ENCODE results near the gene APOBR.

APOBR gene

DNA sequence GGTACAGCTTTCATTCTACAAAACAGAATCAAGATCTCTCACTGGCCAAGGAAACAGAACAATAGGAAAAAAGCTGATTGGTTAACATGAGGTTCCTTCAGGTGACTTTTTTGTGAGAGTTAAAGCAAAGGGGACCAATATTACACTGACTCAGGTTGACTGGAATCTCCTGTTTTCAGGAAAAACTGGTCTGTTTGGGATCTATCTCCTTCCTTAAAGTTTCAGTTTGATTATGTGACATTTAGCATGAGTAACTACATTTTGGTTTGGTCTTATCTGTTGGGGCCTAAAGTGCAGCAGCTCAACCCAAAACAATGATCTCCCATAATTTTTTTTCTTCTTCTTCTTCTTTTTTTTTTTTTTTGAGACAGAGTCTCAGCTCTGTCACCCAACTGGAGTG lies 34.7 kb downstream of the APOBR start:
- no peaks in the 10 kb centered on the region for H3K27me3 ChIP-seq (ENCODE audit: control insufficient read depth in 1 of 2, insufficient read depth in 2 of 2, low read length in 2 of 2)
- H3K9me3 ChIP-seq (ENCODE audit: control insufficient read depth in 2 of 2, low read length in 2 of 2), result no peaks in the 10 kb centered on the region
- H3K4me3 ChIP-seq (ENCODE audit: low read length in 2 of 2), result no peak overlapping the region
- H3K9ac ChIP-seq (ENCODE audit: low read length in 2 of 2), result no peak overlapping the region
- peaks cover 4% of the 10 kb centered on the region for H3K4me1 ChIP-seq (ENCODE audit: control insufficient read depth, insufficient read depth, low read length)
- no peak overlapping the region for H3K27ac ChIP-seq (ENCODE audit: low read length)
- peaks cover under 1 to 2% of the 10 kb centered on the region in 2 donors for H3K36me3 ChIP-seq (ENCODE audit: control insufficient read depth in 2 of 2, insufficient read depth in 2 of 2, low read length in 2 of 2)

DNA sequence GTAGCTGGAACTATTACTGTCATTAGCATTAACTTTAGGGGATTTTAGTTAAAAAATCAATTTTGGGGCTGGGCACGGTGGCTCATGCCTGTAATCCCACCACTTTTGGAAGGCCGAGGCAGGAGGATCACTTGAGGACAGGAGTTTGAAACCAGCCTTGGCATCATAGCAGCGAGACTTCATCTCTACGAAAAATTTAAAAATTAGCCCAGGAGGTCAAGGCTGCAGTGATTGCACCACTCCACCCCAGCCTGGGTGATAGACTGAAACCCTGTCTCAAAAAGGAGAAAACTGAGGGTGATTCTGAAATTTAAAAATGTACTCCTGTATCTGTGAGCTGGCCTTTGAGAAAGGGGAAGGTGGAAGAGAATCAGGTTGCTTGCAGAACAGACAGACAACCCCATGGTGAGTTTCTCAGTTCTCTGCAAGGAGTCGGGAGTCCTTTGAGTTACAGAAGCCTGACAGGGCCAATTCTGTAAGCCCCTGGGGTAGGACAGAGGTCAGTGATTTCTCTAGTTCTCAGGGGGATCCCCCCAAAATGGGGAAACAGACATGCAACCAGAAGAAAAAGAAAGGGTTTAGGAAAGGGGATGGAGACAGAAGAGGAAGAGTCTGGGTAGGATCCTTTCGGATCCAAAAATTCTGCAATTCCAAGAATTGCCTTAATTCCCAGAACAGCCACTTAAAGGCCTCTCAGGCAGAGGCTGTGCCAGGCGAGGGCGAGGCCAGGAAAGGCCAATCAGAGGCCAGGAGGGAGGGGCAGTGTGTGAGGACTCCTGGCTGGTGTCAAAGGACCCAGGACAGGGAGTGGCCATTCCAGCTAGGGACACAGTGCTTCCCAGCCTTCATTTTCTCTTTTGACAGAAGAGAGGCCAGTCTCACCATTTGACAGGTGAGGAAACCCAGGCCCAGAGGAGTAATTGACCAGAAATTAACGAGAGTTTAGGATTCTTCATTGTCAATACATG lies 37.6 kb downstream of the APOBR start:
- no peak overlapping the region for H3K4me3 ChIP-seq (ENCODE audit: low read length in 2 of 2)
- peaks cover 8% of the 10 kb centered on the region for H3K4me1 ChIP-seq (ENCODE audit: control insufficient read depth, insufficient read depth, low read length)
- H3K9me3 ChIP-seq (ENCODE audit: control insufficient read depth in 2 of 2, low read length in 2 of 2), result no peaks in the 10 kb centered on the region
- peak overlapping the region; percentile 31 for H3K27ac ChIP-seq (ENCODE audit: low read length)
- H3K36me3 ChIP-seq (ENCODE audit: control insufficient read depth in 2 of 2, insufficient read depth in 2 of 2, low read length in 2 of 2), result peaks cover 11 to 12% of the 10 kb centered on the region in 2 donors
- H3K27me3 ChIP-seq (ENCODE audit: control insufficient read depth in 1 of 2, insufficient read depth in 2 of 2, low read length in 2 of 2), result no peaks in the 10 kb centered on the region
- H3K9ac ChIP-seq (ENCODE audit: low read length in 2 of 2), result no peak overlapping the region

DNA sequence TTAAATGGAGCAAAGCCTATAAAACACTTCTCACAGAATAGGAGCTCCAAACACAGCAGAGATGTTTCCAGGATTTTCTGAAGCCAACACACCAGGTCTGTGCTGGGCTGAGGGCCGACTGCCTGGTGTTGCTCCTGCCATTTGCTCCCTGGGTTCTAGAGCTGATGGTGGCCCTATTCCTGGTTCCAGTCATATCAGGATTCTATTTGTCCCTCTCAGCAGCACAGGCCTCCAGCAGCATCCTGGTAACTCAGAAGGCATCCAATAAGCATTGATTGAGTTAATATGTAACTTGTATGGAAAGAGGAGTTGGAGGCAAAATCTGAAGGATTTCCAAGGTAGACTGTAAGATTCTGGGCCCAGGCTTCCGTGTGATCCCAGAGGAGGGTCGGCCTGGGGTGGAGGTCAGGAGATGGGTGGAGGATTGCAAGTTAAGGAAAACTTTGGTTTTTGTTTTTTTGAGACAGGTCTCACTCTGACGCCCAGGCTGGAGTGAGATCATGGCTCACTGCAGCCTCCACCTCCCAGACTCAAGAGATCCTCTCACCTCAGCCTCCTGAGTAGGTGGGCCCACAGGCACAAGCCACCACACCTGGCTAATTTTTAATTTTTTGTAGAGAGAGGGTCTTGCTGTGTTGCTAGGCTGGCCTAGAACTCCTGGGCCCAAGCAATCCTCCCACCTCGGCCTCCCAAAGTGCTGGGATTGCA lies 38.7 kb downstream of the APOBR start:
- Histone ChIP-seq H3K27me3 (ENCODE audit: control insufficient read depth in 1 of 2, insufficient read depth in 2 of 2, low read length in 2 of 2) (no peaks in the 10 kb centered on the region), H3K27ac (ENCODE audit: low read length) (no peak overlapping the region), H3K4me3 (ENCODE audit: low read length in 2 of 2) (no peak overlapping the region), H3K4me1 (ENCODE audit: control insufficient read depth, insufficient read depth, low read length) (peaks cover 17% of the 10 kb centered on the region), H3K9ac (ENCODE audit: low read length in 2 of 2) (no peak overlapping the region), H3K9me3 (ENCODE audit: control insufficient read depth in 2 of 2, low read length in 2 of 2) (no peaks in the 10 kb centered on the region), H3K36me3 (ENCODE audit: control insufficient read depth in 2 of 2, insufficient read depth in 2 of 2, low read length in 2 of 2) (peaks cover 11 to 17% of the 10 kb centered on the region in 2 donors)

DNA sequence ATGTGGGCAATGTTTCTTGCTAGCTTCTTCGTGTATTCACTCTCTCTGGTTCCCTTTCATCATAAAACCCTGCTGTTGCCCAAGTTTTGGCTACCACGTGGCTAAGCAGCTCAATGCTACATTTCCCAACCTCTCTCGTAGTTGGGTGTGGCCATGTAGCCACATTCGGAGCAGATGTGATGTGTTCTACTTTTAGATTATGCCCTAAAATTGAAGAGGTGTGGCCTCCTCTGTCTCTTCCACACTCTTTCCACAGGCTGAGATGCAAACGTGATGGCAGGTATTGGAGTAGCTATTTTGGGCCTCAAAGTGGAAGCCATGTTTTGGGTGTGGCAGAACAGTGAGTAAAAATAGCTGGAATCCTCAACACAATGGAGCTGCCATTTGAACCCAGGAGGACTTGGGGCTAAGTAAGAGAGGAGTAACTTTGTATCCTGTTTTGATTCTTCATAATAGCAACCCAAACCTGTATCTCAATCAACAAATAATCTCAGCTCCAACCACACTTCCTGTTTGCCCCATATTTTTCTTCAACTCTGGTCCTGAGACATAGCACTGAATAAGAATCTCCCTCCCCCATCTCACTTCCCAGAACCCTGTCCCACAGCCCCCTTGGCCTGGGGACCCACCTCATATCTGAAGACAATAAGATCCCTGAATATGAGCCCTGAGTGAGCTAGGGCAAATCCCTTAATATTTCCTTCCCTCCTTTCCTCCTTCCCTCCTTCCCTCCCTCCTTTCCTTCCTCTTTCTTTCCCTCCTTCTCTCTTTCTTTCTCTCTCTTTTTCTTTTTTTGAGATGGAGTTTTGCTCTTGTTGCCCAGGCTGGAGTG lies 40.3 kb downstream of the APOBR start:
- no peaks in the 10 kb centered on the region for H3K9me3 ChIP-seq (ENCODE audit: control insufficient read depth in 2 of 2, low read length in 2 of 2)
- peaks cover 30% of the 10 kb centered on the region for H3K4me1 ChIP-seq (ENCODE audit: control insufficient read depth, insufficient read depth, low read length)
- peaks cover 11 to 17% of the 10 kb centered on the region in 2 donors for H3K36me3 ChIP-seq (ENCODE audit: control insufficient read depth in 2 of 2, insufficient read depth in 2 of 2, low read length in 2 of 2)
- H3K27me3 ChIP-seq (ENCODE audit: control insufficient read depth in 1 of 2, insufficient read depth in 2 of 2, low read length in 2 of 2), result no peaks in the 10 kb centered on the region
- H3K4me3 ChIP-seq (ENCODE audit: low read length in 2 of 2), result no peak overlapping the region
- no peak overlapping the region for H3K27ac ChIP-seq (ENCODE audit: low read length)
- no peak overlapping the region for H3K9ac ChIP-seq (ENCODE audit: low read length in 2 of 2)

DNA sequence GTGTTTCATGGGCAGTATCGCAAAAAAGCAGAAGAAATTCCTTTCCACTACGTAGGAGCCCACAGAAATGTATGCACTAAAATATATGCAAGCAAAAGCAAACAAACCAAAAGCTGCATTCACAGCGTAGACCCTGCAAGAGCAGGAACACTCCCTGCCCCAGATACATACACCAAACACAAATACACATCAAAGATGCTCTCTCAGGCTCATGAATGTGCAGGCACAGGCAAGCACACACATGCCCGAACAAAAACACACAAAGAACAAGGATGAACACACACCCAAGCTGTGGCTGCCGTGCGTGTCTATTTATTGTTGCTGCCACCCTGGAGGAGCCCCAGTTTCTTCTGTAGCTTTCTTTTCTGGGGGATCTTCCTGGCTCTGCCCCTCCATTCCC lies 42.6 kb downstream of the APOBR start:
- Histone ChIP-seq H3K4me1 (ENCODE audit: control insufficient read depth, insufficient read depth, low read length) (peaks cover 30% of the 10 kb centered on the region), H3K27me3 (ENCODE audit: control insufficient read depth in 1 of 2, insufficient read depth in 2 of 2, low read length in 2 of 2) (no peaks in the 10 kb centered on the region), H3K27ac (ENCODE audit: low read length) (peak overlapping the region; percentile 96), H3K9ac (ENCODE audit: low read length in 2 of 2) (peak overlapping the region; percentile 36 to 94), H3K36me3 (ENCODE audit: control insufficient read depth in 2 of 2, insufficient read depth in 2 of 2, low read length in 2 of 2) (peaks cover 11 to 17% of the 10 kb centered on the region in 2 donors), H3K4me3 (ENCODE audit: low read length in 2 of 2) (peak overlapping the region; percentile 67 to 91), H3K9me3 (ENCODE audit: control insufficient read depth in 2 of 2, low read length in 2 of 2) (no peaks in the 10 kb centered on the region)

DNA sequence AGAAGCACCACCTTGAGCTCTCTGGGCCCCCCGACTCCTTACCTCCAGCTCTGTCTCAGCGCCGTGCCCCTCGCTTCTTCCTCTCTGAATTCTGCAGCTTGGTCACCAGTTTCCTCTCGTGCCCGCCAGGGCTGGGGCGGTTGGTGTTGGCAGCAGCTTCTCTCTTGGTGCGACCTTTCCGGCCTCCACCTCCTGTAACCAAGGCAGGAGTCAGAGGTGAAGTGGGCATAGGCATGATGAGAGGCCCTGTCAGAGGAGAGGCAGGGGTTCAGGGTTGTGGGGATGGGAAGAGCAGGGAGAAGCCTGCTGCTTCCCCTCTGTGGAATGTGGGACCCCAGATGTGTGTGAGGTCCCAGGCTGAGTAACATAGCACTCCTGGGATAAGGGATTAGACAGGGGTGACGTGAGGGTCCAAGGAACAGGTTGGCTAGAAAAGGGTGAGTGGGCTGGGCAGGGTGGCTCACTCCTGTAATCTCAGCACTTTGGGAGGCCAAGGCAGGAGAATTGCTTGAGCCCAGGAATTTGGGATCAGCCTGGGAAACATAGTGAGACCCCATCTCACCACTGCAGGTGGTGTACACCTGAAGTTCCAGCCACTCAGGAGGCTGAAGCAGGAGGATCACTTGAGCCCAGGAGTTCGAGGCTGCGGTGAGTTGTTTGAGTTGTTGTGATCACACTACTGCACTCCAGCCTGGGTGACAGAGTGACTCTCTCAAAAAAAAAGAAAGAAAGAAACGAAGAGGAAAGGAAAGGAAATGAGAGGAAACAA lies 43.7 kb downstream of the APOBR start:
- Histone ChIP-seq H3K4me1 (ENCODE audit: control insufficient read depth, insufficient read depth, low read length) (peaks cover 25% of the 10 kb centered on the region), H3K36me3 (ENCODE audit: control insufficient read depth in 2 of 2, insufficient read depth in 2 of 2, low read length in 2 of 2) (peaks cover 11 to 17% of the 10 kb centered on the region in 2 donors), H3K9ac (ENCODE audit: low read length in 2 of 2) (peak overlapping the region; percentile 94 to 98), H3K9me3 (ENCODE audit: control insufficient read depth in 2 of 2, low read length in 2 of 2) (no peaks in the 10 kb centered on the region), H3K27me3 (ENCODE audit: control insufficient read depth in 1 of 2, insufficient read depth in 2 of 2, low read length in 2 of 2) (no peaks in the 10 kb centered on the region), H3K27ac (ENCODE audit: low read length) (peak overlapping the region; percentile 96), H3K4me3 (ENCODE audit: low read length in 2 of 2) (peak overlapping the region; percentile 67 to 91)

DNA sequence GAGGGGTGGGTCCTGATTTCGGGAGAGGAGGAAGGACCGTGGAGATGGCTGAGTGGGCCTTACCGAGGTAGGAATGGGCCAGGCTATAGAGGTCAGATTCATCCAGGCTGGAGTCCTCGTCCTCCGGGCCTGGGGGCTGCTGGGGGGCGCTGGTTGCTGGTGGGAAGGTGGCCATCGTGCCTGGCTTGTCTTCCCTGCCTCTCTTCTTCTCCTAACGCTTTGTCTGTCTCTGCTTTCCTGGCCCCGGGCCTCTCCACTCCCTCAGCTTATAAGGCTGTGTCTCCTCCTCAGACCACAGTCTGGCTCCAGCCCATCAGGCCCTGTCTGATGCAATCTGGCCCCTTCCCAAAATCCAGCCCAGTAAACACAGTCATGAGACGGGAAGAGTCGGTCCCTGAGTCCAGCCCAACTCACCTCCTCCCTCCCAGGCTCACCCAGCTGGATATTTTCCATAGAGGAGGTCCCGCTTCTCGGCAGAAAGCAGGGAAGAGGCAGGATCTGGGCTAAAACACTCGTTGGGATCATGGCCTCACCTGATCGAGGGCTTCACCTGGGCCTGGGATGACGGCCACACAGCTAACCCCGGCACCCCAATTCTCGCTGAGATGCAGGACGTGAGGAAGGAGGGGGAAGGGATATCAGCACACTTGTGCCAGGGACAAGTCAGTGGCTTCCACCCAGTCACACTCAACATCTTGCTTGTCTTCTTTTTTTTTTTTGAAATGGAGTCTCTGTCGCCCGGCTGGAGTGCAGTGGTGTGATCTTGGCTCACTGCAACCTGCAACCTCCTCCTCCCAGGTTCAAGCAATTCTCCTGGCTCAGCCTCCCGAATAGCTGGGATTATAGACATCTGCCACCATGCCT lies 44.5 kb downstream of the APOBR start, which contains the start of gene NUPR1:
TSS of gene NUPR1 (minus strand) at position 242 of the 864 bp plus-strand sequence. CDS start at position 175, 67 bp downstream.
- Histone ChIP-seq H3K27me3 (ENCODE audit: control insufficient read depth in 1 of 2, insufficient read depth in 2 of 2, low read length in 2 of 2) (no peaks in the 10 kb centered on the region), H3K36me3 (ENCODE audit: control insufficient read depth in 2 of 2, insufficient read depth in 2 of 2, low read length in 2 of 2) (peaks cover 10 to 17% of the 10 kb centered on the region in 2 donors), H3K9ac (ENCODE audit: low read length in 2 of 2) (peak within 1 kb of the TSS; percentile 94 to 98), H3K9me3 (ENCODE audit: control insufficient read depth in 2 of 2, low read length in 2 of 2) (no peaks in the 10 kb centered on the region), H3K4me3 (ENCODE audit: low read length in 2 of 2) (peak within 1 kb of the TSS; percentile 67 to 91), H3K27ac (ENCODE audit: low read length) (peak within 1 kb of the TSS; percentile 96), H3K4me1 (ENCODE audit: control insufficient read depth, insufficient read depth, low read length) (peaks cover 25% of the 10 kb centered on the region)

DNA sequence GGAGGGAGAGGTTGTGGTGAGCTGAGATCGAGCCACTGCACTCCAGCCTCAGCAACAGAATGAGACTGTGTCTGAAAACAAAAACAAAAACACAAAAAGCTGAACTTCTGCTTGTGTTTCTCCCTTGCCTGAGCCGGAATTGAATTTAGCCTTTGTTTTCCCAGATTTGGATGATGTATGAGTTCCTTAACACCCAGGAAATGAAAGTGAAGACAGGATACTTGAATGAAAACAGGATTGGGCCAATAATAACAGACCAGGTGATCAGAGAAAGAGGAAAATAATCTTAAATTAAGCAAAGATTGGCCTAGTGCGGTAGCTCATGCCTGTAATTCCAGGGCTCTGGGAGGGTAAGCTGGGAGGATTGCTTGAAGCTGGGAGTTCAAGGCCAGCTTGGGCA lies 45.9 kb downstream of the APOBR start:
- Histone ChIP-seq H3K27ac (ENCODE audit: low read length) (no peak overlapping the region), H3K9ac (ENCODE audit: low read length in 2 of 2) (no peak overlapping the region), H3K4me3 (ENCODE audit: low read length in 2 of 2) (no peak overlapping the region), H3K36me3 (ENCODE audit: control insufficient read depth in 2 of 2, insufficient read depth in 2 of 2, low read length in 2 of 2) (peaks cover 0 to 6% of the 10 kb centered on the region in 2 donors), H3K4me1 (ENCODE audit: control insufficient read depth, insufficient read depth, low read length) (peaks cover 25% of the 10 kb centered on the region), H3K27me3 (ENCODE audit: control insufficient read depth in 1 of 2, insufficient read depth in 2 of 2, low read length in 2 of 2) (no peaks in the 10 kb centered on the region), H3K9me3 (ENCODE audit: control insufficient read depth in 2 of 2, low read length in 2 of 2) (no peaks in the 10 kb centered on the region)

DNA sequence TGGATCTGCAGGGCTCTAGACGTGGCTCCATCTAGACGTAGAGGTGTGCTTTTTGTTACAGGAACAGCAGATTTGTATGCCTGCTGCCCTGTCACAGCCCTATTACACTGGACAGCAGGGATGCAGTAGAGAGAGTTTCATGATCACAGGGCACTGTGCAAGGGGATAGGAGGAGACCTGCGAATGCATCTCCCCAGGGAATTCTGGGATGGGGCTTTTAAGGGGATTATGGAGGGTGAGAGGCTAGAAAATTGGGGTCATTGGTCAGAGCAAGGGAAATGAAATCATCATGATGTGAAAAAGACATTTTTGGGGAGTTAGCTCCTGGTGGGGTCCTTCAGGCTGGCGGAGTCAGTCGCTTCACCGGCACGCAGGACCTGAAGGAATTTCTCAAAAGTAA lies 48.2 kb downstream of the APOBR start:
- no peak overlapping the region for H3K9ac ChIP-seq (ENCODE audit: low read length in 2 of 2)
- no peak overlapping the region for H3K4me3 ChIP-seq (ENCODE audit: low read length in 2 of 2)
- H3K4me1 ChIP-seq (ENCODE audit: control insufficient read depth, insufficient read depth, low read length), result peaks cover 16% of the 10 kb centered on the region
- no peaks in the 10 kb centered on the region for H3K9me3 ChIP-seq (ENCODE audit: control insufficient read depth in 2 of 2, low read length in 2 of 2)
- no peaks in the 10 kb centered on the region for H3K27me3 ChIP-seq (ENCODE audit: control insufficient read depth in 1 of 2, insufficient read depth in 2 of 2, low read length in 2 of 2)
- no peak overlapping the region for H3K27ac ChIP-seq (ENCODE audit: low read length)
- no peaks in the 10 kb centered on the region for H3K36me3 ChIP-seq (ENCODE audit: control insufficient read depth in 2 of 2, insufficient read depth in 2 of 2, low read length in 2 of 2)
